Activated CD4-positive, alpha-beta T cell treated with anti-CD3 and anti-CD28 coated beads, Interleukin-10, Interleukin-2, amounts not matched to agents 100 ng/mL and 50 ng/mL, durations not matched to agents 16 hours and 8 hours (primary cell): ENCODE results near the gene CNTNAP2.

Experiments used
- DNase-seq: peaks from one replicate; pipeline ENCODE4 v3.0.0-alpha.2; 2020

CNTNAP2 gene

DNA sequence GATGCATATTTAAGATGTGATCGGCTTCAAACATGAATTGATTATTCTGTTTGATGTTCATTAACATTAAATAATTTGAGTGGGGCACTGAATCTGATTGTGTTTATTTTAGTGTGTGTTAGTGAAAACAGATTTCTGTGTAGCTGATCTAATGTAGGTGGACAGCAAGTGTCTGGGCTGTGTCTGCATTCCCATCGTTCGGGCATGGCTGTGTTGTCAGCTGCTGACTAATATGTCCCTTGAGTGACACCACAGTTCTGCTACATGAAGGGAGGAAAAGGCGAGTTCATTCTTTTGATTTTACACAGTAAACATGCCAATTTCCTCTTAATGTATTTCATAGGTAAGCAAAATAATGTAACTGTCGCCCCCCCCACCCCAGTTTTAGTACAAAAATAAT, 203.0 kb downstream of the CNTNAP2 start:
- no peak for DNase-seq

DNA sequence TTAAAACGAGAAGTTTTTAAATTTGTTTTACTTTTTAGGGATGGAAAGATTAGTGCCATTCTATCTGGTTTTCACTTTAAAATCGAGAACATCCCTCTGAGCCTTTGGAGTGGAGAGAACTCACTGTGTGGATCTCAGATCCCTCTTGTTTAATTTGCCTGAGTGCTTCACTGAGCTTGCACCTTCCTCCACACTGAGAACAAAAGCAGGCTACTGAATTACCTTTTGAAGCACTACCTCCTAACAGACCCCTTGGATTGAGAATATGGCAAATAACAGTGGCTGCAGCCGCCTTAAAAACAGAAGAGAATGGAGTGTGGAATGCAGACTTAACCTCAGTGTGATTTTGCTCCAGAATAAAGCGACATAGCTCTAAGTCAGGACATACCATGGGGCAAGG, 204.7 kb downstream of the CNTNAP2 start:
- no peak for DNase-seq

DNA sequence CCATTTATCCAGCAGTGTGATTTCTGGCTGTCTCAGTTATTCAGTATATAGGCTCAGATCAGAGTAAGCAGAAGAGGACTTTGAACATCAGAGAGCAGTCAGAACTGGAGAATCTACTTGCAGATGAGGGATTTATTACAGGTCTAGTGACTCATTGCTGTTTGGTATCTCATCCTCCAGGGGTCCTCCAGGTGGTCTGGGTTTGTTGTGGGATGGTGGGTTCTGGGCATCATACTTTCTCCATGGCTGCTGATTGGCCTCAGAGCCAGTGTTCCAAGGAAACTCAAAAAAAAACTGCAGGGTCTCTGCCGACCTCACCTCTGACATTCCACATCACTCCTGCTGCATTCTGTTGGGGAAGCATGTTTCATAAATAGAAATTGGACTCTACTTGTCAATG, 214.8 kb downstream of the CNTNAP2 start:
- DNase-seq, result no peak

DNA sequence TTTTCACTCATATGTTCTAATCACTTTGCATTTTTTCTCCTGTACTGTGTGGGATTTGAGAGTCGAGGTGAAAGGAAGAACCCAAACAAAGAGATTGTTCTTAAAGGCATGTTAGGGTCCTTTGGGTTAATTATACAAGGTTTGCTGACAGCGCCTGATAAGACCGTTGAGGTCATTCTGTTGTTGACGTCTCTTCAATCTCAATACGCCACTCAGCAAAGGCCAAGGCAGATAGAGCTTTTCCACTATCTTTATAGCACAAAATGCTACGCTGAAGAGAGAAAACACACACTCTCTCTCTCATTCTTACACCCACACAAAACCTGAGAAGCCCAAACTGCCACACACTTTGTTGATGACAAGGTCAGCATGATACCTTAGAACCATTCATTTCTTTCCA, 228.7 kb downstream of the CNTNAP2 start:
- no peak for DNase-seq

DNA sequence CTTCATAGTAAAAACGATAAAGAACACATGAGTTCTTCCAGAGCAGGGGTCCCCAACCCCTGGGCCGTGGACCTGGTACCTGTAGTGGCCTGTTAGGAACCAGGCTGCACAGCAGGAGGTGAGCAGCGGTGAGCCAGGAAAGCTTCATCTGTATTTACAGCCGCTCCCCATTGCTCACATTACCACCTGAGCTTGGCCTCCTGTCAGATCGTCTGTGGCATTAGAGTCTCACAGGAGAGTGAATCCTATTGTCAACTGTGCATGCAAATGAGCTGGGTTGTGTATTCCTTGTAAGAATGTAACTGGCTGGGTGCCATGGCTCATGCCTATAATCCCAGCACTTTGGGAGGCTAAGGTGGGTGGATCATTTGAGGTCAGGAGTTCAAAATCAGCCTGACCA, 229.5 kb downstream of the CNTNAP2 start:
- DNase-seq, result no peak

DNA sequence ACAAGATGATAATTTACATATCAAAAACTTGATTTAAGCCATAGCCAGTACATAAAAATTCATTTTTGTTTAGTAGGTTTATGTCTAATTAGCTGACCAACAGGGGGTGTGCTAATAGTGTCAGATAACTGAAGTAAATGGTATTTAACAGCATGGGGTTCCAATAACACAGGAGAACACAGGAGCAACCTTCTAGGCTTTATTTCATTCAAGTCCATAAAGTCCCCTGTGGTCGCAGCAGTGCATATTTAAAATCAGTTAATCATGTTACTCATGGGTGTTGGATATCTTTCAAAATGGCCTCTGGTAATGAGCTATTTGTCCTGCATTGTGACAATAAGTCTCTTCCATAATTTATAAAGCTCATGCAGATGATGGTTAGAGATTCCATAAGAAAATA, 238.6 kb downstream of the CNTNAP2 start:
- no peak for DNase-seq

DNA sequence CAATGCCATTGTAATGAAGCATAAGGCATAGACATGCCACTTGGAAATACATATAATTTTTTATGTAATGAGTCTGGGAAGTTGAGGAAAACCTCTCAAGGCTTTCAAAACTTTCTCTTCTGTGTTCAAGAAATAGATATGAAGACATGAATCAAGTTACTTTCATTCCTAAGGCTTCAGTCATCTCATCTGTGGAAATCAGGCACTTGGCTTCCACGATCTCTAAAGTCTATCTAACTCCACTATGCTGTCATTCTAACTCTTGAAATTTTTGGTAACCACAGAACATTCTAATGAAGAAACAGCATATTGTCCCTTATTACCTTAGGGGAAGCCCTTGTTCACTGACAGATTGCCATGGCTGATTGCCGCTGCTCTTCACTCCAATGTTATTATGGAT, 242.6 kb downstream of the CNTNAP2 start:
- no peak for DNase-seq

DNA sequence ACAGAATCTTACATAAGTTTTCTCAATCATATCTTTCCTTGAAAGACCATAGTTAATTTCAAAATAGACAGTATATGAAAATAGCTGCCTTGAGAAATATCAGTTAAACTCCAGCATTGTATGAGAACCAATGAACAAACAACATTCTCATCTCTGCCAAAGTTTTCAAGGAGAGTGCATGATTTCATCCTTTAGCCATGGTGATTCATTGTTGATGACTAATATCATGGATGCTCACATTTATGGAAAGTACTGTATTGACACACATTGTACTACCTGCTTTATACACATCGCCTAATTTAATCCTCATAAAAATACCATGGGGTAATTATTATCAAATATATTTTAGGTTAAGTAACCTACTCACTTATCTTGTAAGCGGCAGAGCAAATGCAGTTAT, 250.3 kb downstream of the CNTNAP2 start:
- DNase-seq, result no peak

DNA sequence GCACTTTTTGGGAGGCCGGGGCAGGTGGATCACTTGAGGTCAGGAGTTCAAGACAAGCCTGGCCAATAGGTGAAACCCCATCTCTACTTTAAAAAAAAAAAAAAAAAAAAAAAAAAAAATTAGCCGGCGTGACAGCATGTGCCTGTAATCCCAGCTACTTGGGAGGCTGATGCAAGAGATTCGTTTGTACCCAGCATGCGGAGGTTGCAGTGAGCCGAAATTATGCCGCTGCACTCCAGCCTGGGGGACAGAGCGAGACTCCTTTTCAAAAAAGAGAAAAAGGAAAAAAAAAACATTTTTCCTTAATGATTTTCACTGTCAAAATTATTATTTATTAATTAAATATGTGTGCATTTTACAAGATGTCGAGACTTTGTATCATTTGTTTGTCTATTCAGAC, 253.6 kb downstream of the CNTNAP2 start:
- no peak for DNase-seq

DNA sequence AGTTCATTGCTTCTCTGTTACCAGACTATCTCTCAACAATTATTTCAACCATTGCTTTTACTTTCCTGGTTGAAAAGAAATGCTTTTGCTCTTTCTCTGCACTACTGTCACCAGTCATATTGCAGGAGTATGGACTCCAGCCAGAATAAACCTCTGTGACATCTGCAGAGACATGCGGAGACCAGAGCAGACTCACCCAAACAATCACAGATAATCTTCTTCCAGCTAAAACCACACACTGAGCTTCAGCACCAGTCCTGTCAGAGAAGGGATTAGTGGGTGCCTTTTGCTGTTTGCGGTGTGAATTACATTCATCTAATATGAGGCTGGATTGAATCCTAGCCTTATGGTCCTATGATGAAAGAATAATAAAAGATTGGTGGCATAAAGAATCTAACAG, 258.6 kb downstream of the CNTNAP2 start:
- no peak for DNase-seq

DNA sequence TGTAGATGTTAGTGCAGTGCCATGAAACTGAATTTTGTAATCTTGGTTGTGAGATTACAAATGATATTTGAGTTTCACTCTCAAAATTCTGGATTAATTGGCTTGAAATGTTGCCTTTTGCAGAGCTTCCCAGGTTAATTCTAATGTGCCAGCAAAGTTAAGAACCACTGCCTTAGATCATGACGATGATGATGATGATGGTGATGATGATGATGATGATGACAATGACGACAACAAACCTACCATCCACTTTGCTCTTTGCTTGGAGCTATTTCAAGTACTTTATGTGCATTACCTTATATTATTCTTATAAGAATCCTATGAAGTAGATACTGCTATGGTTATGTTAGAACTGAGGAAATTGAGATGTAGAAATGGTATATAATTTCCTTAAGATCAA, 261.6 kb downstream of the CNTNAP2 start:
- no peak for DNase-seq

DNA sequence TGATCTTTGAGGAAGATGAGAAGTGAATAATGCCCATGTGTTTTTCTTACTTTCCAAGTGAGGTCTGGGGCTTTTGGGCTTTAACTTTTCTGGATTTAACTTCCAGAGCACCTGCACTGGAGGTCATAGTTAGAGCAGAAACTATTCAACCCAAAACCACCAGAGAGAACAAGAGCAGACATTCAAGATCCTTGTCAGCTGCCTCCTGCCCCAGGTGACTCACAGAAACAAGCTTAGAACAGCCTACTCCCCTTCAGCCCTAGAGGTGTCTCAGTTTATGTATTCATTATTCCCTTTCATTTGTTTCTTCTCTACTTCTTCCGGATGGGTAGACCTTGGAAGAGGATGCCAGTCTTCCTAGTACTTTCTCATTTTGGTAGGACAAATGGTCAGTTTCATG, 270.5 kb downstream of the CNTNAP2 start:
- DNase-seq, result no peak

DNA sequence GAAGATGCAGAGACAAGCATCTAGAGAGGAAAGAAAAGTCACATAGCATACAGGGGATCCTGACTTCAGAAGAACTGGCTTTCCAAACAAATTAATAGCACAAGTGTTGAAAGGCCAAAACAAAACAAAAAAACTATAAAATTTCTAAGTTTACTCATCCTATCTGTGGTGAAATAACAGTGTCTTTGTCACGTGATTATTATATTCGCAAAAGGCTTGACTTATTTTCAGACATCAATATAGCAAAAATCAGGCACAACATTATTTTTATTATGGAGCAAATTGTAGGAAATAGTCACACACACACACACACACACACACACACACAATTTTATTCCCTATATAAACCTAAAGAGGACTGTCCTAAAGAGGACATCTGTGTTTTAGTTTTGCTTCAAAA, 272.3 kb downstream of the CNTNAP2 start:
- no peak for DNase-seq

DNA sequence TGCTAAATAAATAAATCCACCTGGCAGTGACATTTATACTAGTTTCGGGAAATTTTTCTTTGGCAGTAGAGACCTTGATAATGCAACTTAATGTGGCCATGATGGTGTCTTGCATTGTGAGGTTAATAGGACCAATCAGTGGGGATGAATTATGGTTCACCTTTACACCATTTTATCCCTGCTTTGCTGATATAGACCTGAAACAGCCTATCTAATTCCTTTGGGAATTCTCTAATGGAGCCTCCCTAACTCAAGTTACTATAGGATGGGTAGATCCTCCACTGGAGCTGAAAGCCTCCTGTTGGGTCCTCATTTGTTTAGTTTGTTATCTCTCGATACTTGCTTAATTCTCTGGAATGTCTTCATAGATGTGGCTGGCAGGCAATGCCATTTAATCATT, 276.7 kb downstream of the CNTNAP2 start:
- DNase-seq, result no peak

DNA sequence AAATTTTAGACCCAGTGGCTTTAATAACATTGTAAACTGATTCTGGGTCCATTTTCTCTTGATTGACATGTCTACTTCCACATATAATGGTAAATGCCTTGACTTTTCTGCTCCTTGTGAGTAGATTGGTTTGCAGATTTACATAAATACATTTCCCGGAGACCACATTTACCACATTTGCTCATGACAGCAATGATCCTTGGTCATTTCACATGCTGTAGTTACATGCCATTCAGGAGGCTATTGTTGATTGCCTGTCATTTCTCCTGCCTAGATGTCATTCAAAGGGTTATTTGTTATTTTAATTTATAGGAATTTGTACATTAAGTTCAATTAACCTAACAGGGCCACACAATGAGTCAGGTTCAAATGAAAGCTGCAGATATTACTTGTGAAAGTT, 280.5 kb downstream of the CNTNAP2 start:
- DNase-seq, result no peak

DNA sequence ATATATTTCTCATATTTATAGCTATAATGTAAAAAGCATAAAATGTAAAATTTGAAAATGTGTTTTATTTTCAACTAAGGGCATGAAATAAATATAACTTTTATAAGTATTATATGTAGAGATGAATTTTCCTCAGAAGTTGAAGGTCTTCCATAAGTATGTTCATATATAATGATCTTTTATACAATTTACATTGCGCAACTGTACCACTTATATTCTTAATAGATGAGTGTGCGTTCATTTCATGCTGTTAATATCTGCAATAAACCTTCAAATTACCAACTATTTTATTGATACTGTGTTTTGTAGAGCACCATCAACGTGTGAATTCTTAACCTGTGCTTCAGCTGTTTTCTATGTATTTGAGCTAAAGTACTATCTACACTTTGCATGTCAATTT, 285.3 kb downstream of the CNTNAP2 start:
- DNase-seq, result no peak

DNA sequence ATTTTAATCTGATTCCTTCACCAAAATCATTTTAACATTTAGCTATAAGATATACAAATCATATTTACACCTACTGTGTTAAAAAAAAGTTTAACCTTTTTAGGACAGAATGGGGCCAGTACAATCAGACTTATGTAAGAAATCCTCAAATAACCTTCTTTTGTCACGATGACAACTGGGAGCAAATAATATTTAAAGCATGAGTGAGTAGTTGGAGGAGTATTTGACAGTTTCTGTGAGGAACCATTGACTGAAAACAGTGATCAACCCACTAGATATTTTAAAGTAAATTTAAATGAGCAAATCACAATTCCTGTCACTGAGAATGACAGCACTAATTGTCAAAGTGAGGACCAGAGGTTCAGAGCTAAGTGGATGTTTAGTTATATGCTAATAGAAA, 289.1 kb downstream of the CNTNAP2 start:
- no peak for DNase-seq

DNA sequence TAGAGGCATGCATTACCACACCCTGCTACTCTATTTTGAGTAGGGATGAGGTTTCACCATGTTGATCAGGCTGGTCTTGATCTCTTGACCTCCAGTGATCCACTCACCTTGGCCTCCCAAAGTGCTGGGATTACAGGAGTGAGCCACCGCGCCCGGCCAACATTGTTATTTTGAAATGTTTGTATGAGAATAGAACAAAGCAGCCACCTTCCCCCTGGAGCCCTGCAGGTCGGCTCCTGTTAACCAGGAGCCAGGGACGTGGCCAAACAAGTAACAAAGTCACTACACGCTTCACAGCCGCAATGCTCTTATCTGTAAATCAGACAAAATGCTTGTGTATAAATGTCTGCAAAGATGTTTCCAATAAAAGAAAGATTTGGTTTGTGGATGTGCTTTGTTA, 295.4 kb downstream of the CNTNAP2 start:
- DNase-seq, result no peak

DNA sequence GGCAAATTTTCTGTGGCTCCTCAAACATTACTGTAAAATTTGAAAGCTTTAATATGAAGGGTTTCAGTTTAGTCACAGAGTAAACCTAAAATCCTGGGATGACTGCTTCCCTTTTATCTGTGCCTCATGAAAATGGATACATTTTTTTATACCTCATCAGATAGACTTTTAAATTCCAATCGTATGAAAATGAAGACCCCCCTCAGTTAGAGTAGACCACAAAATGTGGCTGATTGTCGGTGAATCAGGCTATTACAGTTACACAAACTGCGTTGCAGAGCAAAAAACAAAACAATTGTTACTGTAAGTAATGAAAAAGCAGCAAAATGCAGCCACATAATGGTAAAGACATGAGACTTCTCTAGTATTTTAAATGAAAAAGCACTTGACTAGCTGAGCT, 296.2 kb downstream of the CNTNAP2 start:
- no peak for DNase-seq

DNA sequence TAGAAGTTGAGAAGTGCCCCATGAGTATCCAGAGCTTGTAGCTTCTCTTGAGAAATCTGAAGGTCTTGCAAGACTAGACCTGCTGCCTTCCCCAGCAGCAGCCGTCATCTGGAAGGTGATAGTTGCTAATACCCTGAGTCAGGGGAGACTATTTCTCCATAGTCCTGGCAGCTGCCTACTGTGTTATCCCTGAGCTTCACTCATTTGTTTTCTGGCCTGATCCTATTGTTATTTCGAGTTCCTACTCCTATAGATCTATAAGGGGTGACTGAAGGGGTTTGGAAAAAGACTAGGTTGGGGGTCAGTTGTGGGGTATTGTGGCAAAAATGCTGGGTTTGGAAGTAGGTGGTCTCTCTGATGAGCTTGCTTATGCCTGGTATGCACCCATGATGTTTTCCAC, 297.8 kb downstream of the CNTNAP2 start:
- no peak for DNase-seq

DNA sequence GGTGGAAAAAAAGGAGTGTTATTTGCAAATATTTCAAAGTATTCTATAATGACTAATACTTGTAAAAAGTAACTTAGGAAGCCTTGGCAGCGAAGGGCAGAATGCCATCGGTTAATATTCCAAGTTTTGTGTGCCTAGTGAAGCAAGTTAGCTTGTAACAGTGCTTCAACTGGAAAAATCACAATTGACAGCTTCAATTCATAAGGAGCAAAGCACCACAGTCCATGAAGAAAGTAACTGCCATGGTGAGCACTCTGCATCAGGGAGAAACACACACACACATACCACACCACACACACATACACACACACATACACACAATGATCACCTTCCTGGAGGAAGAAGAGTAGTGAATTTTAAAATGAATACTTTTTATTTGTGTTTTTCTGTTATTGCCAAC, 298.3 kb downstream of the CNTNAP2 start:
- DNase-seq, result no peak

DNA sequence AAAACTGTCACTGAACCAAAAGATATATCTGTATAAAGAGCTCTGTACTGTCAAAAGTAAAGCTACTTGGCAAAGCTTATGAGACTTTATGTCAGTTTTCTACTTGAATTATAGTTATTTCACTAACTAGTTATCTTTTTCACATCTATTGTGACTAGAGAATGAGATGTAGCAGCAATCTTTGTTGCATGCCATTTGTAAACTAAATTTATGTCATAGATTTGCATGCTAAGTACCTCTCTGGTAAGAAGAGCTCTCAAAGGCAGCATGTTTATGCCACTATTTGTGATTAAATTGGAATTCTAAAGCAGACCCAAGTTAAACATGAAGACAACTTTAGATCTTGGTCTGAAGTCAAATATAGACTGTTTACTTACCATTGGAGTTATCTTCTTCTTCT, 300.6 kb downstream of the CNTNAP2 start:
- no peak for DNase-seq

DNA sequence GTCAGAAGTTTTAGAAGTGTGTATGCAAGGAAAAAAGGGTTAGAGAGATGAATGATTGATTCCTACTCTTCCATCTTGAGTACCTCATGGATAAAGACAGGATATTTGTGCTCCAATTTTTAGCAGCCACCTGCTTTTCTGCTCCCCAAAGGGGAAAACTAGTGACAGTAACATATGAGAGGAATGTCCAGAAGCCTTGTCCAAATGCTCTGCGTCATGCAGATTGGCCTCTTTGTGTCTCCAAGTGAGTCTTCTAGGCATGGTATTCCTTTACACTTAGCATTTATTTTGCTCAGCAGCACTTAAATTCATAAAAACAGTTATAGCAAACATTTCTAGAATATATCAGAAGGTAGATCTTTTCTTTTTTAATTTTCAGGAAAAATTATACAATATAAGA, 306.8 kb downstream of the CNTNAP2 start:
- no peak for DNase-seq

DNA sequence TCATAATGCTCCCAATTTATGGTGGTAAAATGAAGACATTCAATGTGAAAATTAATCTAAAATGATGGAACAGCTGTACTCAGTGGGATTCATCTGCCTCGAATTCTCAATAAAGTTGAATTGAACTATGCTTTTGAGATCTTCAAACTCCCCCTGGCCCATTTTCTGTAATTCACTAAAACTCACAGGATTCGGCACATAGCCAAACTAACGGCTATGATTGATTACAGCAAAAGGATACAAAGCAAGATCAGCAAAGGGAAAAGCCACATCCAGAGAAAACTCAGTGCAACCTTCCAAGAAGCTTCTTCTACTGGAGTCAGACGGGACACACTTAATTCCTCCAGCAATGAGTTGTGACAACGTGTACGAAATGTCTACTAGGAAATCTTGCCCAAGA, 307.5 kb downstream of the CNTNAP2 start:
- DNase-seq, result no peak

DNA sequence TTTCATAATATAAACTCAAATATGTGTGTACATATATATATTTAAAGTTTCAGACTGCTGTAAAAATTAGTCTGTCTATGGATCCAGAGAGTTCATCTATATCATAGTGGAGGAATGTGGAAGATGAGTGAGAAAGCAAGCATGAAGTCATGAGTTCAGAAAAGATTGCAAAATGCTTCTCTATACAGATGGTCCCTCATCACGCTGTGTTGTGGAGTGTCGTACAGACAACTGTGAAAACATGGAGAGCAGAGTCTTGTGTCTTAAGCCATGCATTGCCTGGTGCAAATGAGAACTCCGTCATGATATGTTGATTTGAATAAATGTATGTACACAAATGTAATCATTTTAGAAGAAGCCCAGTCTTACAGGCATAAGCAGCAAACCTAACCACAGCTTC, 316.9 kb downstream of the CNTNAP2 start:
- no peak for DNase-seq

DNA sequence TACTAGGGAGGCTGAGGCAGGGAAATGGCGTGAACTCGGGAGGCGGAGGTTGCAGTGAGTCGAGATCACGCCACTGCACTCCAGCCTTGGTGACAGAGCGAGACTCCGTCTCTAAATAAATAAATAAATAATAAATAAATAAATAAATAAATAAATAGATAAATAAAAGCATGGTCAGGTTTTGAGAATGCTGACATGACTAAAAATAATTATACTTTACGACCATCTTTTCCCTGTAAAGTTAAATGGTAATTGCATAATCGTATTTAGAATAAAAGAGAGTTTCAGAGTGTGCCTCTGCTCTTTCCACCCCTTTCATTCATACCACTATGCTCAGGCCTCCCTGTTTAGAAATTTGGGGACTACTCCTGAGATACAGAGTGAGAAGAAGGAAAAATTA, 326.5 kb downstream of the CNTNAP2 start:
- no peak for DNase-seq

DNA sequence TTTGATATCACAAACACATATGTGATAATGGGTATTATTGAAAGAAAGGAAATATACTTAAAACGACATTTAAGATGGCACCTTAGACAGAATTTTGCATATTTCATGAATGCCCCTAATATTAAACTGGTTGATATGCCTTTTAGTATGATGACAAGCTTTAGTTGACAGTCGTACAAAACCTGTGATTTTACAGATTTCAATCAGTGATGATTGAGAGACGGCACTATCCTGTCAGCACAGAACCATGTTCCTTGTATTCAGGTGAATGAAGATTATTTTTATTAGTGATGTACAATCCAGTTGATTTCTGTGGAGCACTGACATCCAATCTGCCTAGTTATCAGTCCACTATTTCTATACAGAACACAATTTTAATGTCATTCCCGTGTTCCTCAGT, 333.0 kb downstream of the CNTNAP2 start:
- no peak for DNase-seq
